WTC11 (cell line): ENCODE data around the gene GNG4. TPM values are rescaled to one million over a fixed set of nuclear protein-coding genes. Genes with fewer than 3 reads are reported as not detected.

Source experiments
- ATAC-seq: fragments of 200-7000 bp; cut with Tn5 transposase; 2 replicates; pipeline ENCODE4 v1.10.0; 2021; ENCODE audit warnings: mild to moderate bottlenecking, moderate library complexity
- CTCF ChIA-PET: fragments of 300-600 bp; sonication (Branson Sonifier 250); formaldehyde crosslinking; loops from one replicate; lab custom pipeline; 2021; ENCODE audit warnings: antibody characterized with exemption; lab: Charles Lee
- POLR2A ChIA-PET: fragments of 350-600 bp; sonication (Branson Sonifier 250); formaldehyde crosslinking; loops from one replicate; lab custom pipeline; 2021; ENCODE audit warnings: antibody characterized with exemption; lab: Charles Lee
- DNase-seq: peaks from one replicate; pipeline ENCODE4 v3.0.0; 2021; ENCODE audit warnings: low spot score
- H3K27ac Mint-ChIP-seq: 2 replicates; pipeline ENCODE4 v1.8.0; 2021; ENCODE audit warnings: mixed read lengths
- H3K27me3 Mint-ChIP-seq: 2 replicates; pipeline ENCODE4 v1.8.0; 2021; ENCODE audit warnings: low read depth, mild to moderate bottlenecking, moderate library complexity, mixed read lengths
- H3K36me3 Mint-ChIP-seq: 2 replicates; pipeline ENCODE4 v1.8.0; 2021; ENCODE audit warnings: mixed read lengths
- H3K4me1 Mint-ChIP-seq: 2 replicates; pipeline ENCODE4 v1.8.0; 2022; ENCODE audit warnings: mixed read lengths
- H3K4me3 Mint-ChIP-seq: 2 replicates; pipeline ENCODE4 v1.8.0; 2021; ENCODE audit warnings: mild to moderate bottlenecking, moderate library complexity, mixed read lengths
- H3K9me3 Mint-ChIP-seq: 2 replicates; pipeline ENCODE4 v1.8.0; 2021; ENCODE audit warnings: mixed read lengths
- ATF1 ChIP-seq: sonication (generic); formaldehyde crosslinking; IDR thresholded peaks from 2 replicates; pipeline ENCODE4 v1.8.1; 2023; ENCODE audit warnings: mild to moderate bottlenecking, moderate library complexity, missing genetic modification reagents
- CBFB ChIP-seq: sonication (generic); formaldehyde crosslinking; IDR thresholded peaks from 2 replicates; pipeline ENCODE4 v1.8.1; 2022; ENCODE audit warnings: mild to moderate bottlenecking, low read depth, missing genetic modification reagents
- CREB1 ChIP-seq: sonication (generic); formaldehyde crosslinking; IDR thresholded peaks from 2 replicates; pipeline ENCODE4 v1.8.0; 2023; ENCODE audit warnings: mild to moderate bottlenecking, missing genetic modification reagents
- FOXK1 ChIP-seq: sonication (generic); formaldehyde crosslinking; IDR thresholded peaks from 2 replicates; pipeline ENCODE4 v1.8.0; 2022; ENCODE audit warnings: mild to moderate bottlenecking, moderate library complexity, missing genetic modification reagents
- HMGA2 ChIP-seq: fragments of 250-450 bp; sonication (Bioruptor Pico); IDR thresholded peaks from 2 replicates; pipeline ENCODE4 v1.4.0; 2021; ENCODE audit warnings: mild to moderate bottlenecking, moderate library complexity
- JAZF1 ChIP-seq: fragments of 250-450 bp; sonication (Bioruptor Pico); IDR thresholded peaks from 2 replicates; pipeline ENCODE4 v1.9.0; 2021; ENCODE audit warnings: moderate library complexity, mild to moderate bottlenecking, inconsistent platforms
- KAT7 ChIP-seq: sonication (generic); formaldehyde crosslinking; IDR thresholded peaks from 2 replicates; pipeline ENCODE4 v1.8.1; 2023; ENCODE audit warnings: missing genetic modification reagents, mild to moderate bottlenecking, borderline replicate concordance
- MYBL2 ChIP-seq: sonication (generic); formaldehyde crosslinking; IDR thresholded peaks from 2 replicates; pipeline ENCODE4 v1.8.1; 2023; ENCODE audit warnings: mild to moderate bottlenecking, moderate library complexity, missing genetic modification reagents
- SP1 ChIP-seq: sonication (generic); formaldehyde crosslinking; conservative IDR thresholded peaks from 2 replicates; pipeline ENCODE4 v1.8.1; 2022; ENCODE audit warnings: missing genetic modification reagents
- TEAD1 ChIP-seq: sonication (generic); formaldehyde crosslinking; IDR thresholded peaks from 2 replicates; pipeline ENCODE4 v1.8.0; 2022; ENCODE audit warnings: mild to moderate bottlenecking, missing genetic modification reagents
- TEAD4 ChIP-seq: sonication (generic); formaldehyde crosslinking; IDR thresholded peaks from 2 replicates; pipeline ENCODE4 v1.8.0; 2022; ENCODE audit warnings: mild to moderate bottlenecking, missing genetic modification reagents
- ZNF121 ChIP-seq: sonication (generic); formaldehyde crosslinking; IDR thresholded peaks from 2 replicates; pipeline ENCODE4 v1.8.0; 2023; ENCODE audit warnings: missing genetic modification reagents
- ZNF232 ChIP-seq: sonication (generic); formaldehyde crosslinking; IDR thresholded peaks from 2 replicates; pipeline ENCODE4 v1.8.0; 2022; ENCODE audit warnings: mild to moderate bottlenecking, missing genetic modification reagents
- ZNF671 ChIP-seq: fragments of 250-450 bp; sonication (Bioruptor Pico); IDR thresholded peaks from 2 replicates; pipeline ENCODE4 v1.8.0; 2021; ENCODE audit warnings: mild to moderate bottlenecking
- total RNA-seq: library from RNA; stranded (reverse); gene quantifications from 3 replicates; pipeline ENCODE4 v1.2.3, GENCODE V29; 2021
- TF ChIP-seq, protein P1 (sequence below): fragments of 250-450 bp; sonication (Bioruptor Pico); IDR thresholded peaks from 2 replicates; pipeline ENCODE4 v1.8.0; 2021; ENCODE audit warnings: mild to moderate bottlenecking
- TF ChIP-seq, protein P2 (sequence below): sonication (generic); formaldehyde crosslinking; IDR thresholded peaks from 2 replicates; pipeline ENCODE4 v1.8.1; 2023; ENCODE audit warnings: mild to moderate bottlenecking, missing genetic modification reagents, moderate library complexity
- TF ChIP-seq, protein P3 (sequence below): sonication (generic); formaldehyde crosslinking; IDR thresholded peaks from 2 replicates; pipeline ENCODE4 v1.8.0; 2023; ENCODE audit warnings: mild to moderate bottlenecking, missing genetic modification reagents
- TF ChIP-seq, protein P4 (sequence below): sonication (generic); formaldehyde crosslinking; IDR thresholded peaks from 2 replicates; pipeline ENCODE4 v1.8.0; 2023; ENCODE audit warnings: missing genetic modification reagents, mild to moderate bottlenecking, borderline replicate concordance
- TF ChIP-seq, protein P5 (sequence below): fragments of 250-450 bp; sonication (Bioruptor Pico); conservative IDR thresholded peaks from 2 replicates; pipeline ENCODE4 v1.9.0; 2021; ENCODE audit warnings: mild to moderate bottlenecking
- TF ChIP-seq, protein P6 (sequence below): sonication (generic); formaldehyde crosslinking; conservative IDR thresholded peaks from 2 replicates; pipeline ENCODE4 v1.8.1; 2022; ENCODE audit warnings: mild to moderate bottlenecking, missing genetic modification reagents

Gene GNG4
- total RNA-seq, 1 experiment from 2014 or later = 38.3 TPM

DNA sequence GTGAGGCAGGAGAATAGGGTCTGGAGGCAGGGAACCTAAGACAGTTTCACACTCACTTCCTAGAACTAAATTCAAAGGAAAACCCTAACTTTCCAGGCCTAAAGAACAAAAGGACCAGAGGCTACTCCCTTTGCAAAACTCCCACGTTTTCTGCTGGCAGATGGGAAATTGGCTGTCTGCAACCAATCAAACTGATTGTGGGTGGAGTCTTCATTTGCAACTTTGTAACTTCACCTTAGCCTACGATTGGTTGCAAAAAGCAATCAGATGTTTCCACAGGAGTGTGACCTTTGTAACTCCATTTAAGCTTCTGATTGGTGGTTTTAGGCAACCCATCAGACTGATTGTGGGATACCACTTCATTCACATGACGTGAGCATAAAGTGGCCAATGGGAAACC is 19.7 kb upstream of the GNG4 start:
- peaks cover 56% of the 10 kb centered on the region for H3K36me3 Mint-ChIP-seq
- DNase-seq (no peak), ATAC-seq (peak; percentile 30)
- H3K4me1 Mint-ChIP-seq = peaks cover 19% of the 10 kb centered on the region
- TF ChIP-seq, protein P1, sequence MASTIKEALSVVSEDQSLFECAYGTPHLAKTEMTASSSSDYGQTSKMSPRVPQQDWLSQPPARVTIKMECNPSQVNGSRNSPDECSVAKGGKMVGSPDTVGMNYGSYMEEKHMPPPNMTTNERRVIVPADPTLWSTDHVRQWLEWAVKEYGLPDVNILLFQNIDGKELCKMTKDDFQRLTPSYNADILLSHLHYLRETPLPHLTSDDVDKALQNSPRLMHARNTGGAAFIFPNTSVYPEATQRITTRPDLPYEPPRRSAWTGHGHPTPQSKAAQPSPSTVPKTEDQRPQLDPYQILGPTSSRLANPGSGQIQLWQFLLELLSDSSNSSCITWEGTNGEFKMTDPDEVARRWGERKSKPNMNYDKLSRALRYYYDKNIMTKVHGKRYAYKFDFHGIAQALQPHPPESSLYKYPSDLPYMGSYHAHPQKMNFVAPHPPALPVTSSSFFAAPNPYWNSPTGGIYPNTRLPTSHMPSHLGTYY (CRISPR knock-in tag) = no peak
- H3K4me3 Mint-ChIP-seq = no peak overlapping the region
- peak overlapping the region; percentile 59 for H3K27ac Mint-ChIP-seq
- peaks cover 4% of the 10 kb centered on the region; the same call in 1 of the 2 replicates for H3K27me3 Mint-ChIP-seq
- ChIA-PET POLR2A (no interaction called here), CTCF (no interaction called here)
- peaks cover 54% of the 10 kb centered on the region for H3K9me3 Mint-ChIP-seq

DNA sequence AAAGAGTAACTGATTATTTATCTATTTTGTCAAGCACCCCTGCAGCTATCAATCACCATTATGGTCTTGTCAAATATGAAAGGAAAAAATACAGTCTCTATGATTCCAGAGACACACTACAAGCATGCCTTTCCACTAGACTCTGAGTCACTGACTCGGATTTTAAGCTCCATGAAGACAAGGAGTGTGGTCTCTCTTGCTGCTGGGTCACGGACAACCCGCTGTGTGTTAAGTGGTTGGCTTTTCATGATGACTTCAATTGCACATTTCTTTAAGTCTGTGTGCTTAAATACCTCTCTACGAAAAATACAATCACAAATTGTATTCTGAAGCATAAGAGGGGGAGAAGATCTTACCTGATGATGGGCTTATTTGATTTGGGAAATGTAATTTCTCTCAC is 14.0 kb upstream of the GNG4 start:
- CTCF ChIA-PET = interaction anchor here (2.1 kb wide), 1 partner anchor 62 kb away, joined by 7 read pairs; no protein-coding TSS in a partner anchor

More for the DNA sequence above, 14.0 kb upstream of the GNG4 start:
- peaks cover 35% of the 10 kb centered on the region for H3K4me1 Mint-ChIP-seq
- POLR2A ChIA-PET = no interaction called here
- TF ChIP-seq, protein P2, sequence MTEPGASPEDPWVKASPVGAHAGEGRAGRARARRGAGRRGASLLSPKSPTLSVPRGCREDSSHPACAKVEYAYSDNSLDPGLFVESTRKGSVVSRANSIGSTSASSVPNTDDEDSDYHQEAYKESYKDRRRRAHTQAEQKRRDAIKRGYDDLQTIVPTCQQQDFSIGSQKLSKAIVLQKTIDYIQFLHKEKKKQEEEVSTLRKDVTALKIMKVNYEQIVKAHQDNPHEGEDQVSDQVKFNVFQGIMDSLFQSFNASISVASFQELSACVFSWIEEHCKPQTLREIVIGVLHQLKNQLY (CRISPR knock-in tag) = no peak
- TF ChIP-seq TEAD4 = no peak
- no peak for TF ChIP-seq ZNF232 (CRISPR knock-in tag)
- TF ChIP-seq ZNF671 = no peak
- TF ChIP-seq, protein P3, sequence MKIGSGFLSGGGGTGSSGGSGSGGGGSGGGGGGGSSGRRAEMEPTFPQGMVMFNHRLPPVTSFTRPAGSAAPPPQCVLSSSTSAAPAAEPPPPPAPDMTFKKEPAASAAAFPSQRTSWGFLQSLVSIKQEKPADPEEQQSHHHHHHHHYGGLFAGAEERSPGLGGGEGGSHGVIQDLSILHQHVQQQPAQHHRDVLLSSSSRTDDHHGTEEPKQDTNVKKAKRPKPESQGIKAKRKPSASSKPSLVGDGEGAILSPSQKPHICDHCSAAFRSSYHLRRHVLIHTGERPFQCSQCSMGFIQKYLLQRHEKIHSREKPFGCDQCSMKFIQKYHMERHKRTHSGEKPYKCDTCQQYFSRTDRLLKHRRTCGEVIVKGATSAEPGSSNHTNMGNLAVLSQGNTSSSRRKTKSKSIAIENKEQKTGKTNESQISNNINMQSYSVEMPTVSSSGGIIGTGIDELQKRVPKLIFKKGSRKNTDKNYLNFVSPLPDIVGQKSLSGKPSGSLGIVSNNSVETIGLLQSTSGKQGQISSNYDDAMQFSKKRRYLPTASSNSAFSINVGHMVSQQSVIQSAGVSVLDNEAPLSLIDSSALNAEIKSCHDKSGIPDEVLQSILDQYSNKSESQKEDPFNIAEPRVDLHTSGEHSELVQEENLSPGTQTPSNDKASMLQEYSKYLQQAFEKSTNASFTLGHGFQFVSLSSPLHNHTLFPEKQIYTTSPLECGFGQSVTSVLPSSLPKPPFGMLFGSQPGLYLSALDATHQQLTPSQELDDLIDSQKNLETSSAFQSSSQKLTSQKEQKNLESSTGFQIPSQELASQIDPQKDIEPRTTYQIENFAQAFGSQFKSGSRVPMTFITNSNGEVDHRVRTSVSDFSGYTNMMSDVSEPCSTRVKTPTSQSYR (CRISPR knock-in tag) = no peak
- TF ChIP-seq CBFB (CRISPR knock-in tag) = no peak
- TF ChIP-seq, protein P4, sequence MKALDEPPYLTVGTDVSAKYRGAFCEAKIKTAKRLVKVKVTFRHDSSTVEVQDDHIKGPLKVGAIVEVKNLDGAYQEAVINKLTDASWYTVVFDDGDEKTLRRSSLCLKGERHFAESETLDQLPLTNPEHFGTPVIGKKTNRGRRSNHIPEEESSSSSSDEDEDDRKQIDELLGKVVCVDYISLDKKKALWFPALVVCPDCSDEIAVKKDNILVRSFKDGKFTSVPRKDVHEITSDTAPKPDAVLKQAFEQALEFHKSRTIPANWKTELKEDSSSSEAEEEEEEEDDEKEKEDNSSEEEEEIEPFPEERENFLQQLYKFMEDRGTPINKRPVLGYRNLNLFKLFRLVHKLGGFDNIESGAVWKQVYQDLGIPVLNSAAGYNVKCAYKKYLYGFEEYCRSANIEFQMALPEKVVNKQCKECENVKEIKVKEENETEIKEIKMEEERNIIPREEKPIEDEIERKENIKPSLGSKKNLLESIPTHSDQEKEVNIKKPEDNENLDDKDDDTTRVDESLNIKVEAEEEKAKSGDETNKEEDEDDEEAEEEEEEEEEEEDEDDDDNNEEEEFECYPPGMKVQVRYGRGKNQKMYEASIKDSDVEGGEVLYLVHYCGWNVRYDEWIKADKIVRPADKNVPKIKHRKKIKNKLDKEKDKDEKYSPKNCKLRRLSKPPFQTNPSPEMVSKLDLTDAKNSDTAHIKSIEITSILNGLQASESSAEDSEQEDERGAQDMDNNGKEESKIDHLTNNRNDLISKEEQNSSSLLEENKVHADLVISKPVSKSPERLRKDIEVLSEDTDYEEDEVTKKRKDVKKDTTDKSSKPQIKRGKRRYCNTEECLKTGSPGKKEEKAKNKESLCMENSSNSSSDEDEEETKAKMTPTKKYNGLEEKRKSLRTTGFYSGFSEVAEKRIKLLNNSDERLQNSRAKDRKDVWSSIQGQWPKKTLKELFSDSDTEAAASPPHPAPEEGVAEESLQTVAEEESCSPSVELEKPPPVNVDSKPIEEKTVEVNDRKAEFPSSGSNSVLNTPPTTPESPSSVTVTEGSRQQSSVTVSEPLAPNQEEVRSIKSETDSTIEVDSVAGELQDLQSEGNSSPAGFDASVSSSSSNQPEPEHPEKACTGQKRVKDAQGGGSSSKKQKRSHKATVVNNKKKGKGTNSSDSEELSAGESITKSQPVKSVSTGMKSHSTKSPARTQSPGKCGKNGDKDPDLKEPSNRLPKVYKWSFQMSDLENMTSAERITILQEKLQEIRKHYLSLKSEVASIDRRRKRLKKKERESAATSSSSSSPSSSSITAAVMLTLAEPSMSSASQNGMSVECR (CRISPR knock-in tag) = no peak
- TF ChIP-seq, protein P5, sequence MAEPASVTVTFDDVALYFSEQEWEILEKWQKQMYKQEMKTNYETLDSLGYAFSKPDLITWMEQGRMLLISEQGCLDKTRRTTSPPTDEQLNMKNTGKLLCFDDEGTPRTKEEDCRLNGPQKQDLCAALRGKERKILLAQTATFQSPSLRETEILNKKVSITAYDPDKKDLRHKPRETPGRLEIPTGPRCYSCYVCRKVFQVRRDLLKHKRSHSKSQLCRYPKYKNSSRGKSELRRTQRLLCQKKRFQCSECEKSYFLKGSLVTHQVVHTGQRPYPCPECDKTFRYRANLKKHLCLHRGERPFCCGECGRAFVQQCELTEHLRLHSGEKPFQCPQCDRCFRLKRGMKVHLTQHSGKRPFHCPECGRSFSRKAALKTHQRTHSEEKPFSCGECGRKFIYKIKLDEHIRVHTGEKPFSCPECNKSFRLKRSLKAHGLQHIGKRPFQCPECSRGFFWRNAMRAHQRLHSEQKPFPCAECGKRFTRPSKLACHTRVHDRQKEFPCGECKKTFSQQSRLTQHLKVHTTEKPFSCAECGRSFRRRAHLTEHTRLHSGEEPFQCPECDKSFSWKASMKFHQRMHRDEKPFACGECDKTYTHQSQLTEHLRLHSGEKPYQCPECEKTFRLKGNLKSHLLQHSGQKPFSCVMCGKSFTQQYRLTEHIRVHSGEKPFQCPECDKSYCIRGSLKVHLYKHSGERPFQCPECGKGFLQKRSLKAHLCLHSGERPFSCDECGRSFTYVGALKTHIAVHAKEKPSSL (CRISPR knock-in tag) = no peak
- TF ChIP-seq ATF1 (CRISPR knock-in tag) = no peak
- no peak for TF ChIP-seq HMGA2 (CRISPR knock-in tag)
- TF ChIP-seq, protein P6, sequence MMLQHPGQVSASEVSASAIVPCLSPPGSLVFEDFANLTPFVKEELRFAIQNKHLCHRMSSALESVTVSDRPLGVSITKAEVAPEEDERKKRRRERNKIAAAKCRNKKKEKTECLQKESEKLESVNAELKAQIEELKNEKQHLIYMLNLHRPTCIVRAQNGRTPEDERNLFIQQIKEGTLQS (CRISPR knock-in tag) = no peak
- TF ChIP-seq JAZF1 = no peak
- no peak for TF ChIP-seq KAT7
- TF ChIP-seq CREB1 (CRISPR knock-in tag) = no peak
- TF ChIP-seq ZNF121 (CRISPR knock-in tag) = no peak
- TF ChIP-seq TEAD1 (CRISPR knock-in tag) = no peak
- TF ChIP-seq FOXK1 (CRISPR knock-in tag) = no peak
- no peak for TF ChIP-seq SP1 (CRISPR knock-in tag)
- no peak for TF ChIP-seq MYBL2 (CRISPR knock-in tag)
- no peak for DNase-seq
- H3K27me3 Mint-ChIP-seq = no peaks in the 10 kb centered on the region; the same call in 1 of the 2 replicates
- peak; percentile 78 for ATAC-seq
- H3K36me3 Mint-ChIP-seq = peaks cover 4% of the 10 kb centered on the region
- no peak overlapping the region for H3K4me3 Mint-ChIP-seq
- H3K27ac Mint-ChIP-seq = no peak overlapping the region
- H3K9me3 Mint-ChIP-seq = peaks cover 4% of the 10 kb centered on the region
